GM18519 (cell line): ENCODE measurements around the gene AK3.
A peak's percentile ranks its signal among the peaks of the same experiment; 100 is the strongest.
"Not testable (repeated sequence)": the region's sequence is repeated elsewhere in the genome, so short reads cannot be mapped to it uniquely, and the experiment has no call there.

Experiments
- ATAC-seq: cut with Tn5 transposase; IDR thresholded peaks from one replicate; pipeline ENCODE4 v1.9.1; 2021; ENCODE audit warnings: mild to moderate bottlenecking, moderate library complexity; ENCODE audit not compliant: unreplicated experiment, low FRiP score

AK3 gene

GRCh38 chr9:4740638-4741364 is at the start of gene AK3:
Gene AK3, minus strand, starts transcription at chr9:4741202. Its CDS starts 115 bp downstream, at chr9:4741087.
- ATAC-seq: peak; percentile 84

- ATAC-seq: no peak
Measured at GRCh38 chr9:4788703-4789102, 47.7 kb upstream of the AK3 start.

- no peak for ATAC-seq
Measured at GRCh38 chr9:4787876-4788275, 46.9 kb upstream of the AK3 start.

- ATAC-seq: no peak
Measured at GRCh38 chr9:4786599-4786998, 45.6 kb upstream of the AK3 start.

GRCh38 chr9:4784403-4784802 is 43.4 kb upstream of the AK3 start:
- no peak for ATAC-seq

- ATAC-seq: not testable (repeated sequence)
Measured at GRCh38 chr9:4783191-4783590, 42.2 kb upstream of the AK3 start.

- no peak for ATAC-seq
Measured at GRCh38 chr9:4781408-4781807, 40.4 kb upstream of the AK3 start.

- ATAC-seq: no peak
Measured at GRCh38 chr9:4780651-4781050, 39.6 kb upstream of the AK3 start.

- not testable (repeated sequence) for ATAC-seq
Measured at GRCh38 chr9:4774958-4775357, 34.0 kb upstream of the AK3 start.

- ATAC-seq: no peak
Measured at GRCh38 chr9:4774209-4774608, 33.2 kb upstream of the AK3 start.

GRCh38 chr9:4771788-4772187 is 30.8 kb upstream of the AK3 start:
- no peak for ATAC-seq

GRCh38 chr9:4769321-4770080 is 28.5 kb upstream of the AK3 start:
- no peak for ATAC-seq

GRCh38 chr9:4768681-4769080 is 27.7 kb upstream of the AK3 start:
- no peak for ATAC-seq

- no peak for ATAC-seq
Measured at GRCh38 chr9:4764033-4764432, 23.0 kb upstream of the AK3 start.

- no peak for ATAC-seq
Measured at GRCh38 chr9:4762886-4763541, 22.0 kb upstream of the AK3 start.

- peak; percentile 67 for ATAC-seq
Measured at GRCh38 chr9:4762108-4762885, 21.3 kb upstream of the AK3 start.

- no peak for ATAC-seq
Measured at GRCh38 chr9:4760122-4760521, 19.1 kb upstream of the AK3 start.

GRCh38 chr9:4756420-4756819 is 15.4 kb upstream of the AK3 start:
- no peak for ATAC-seq

- ATAC-seq: no peak
Measured at GRCh38 chr9:4755026-4755609, 14.1 kb upstream of the AK3 start.

GRCh38 chr9:4754530-4754929 is 13.5 kb upstream of the AK3 start:
- not testable (repeated sequence) for ATAC-seq
